SKM-1 (cell line): Measurements from ENCODE around the gene FANCI.
A peak's percentile ranks its signal among the peaks of the same experiment; 100 is the strongest.

Experiments used
- DNase-seq: peaks from one replicate; lab custom pipeline; 2025; ENCODE audit not compliant: unreplicated experiment; lab: John Stamatoyannopoulos, UW

The FANCI gene

GRCh38 chr15:89330881-89331595, 87.3 kb downstream of the FANCI start:
- DNase-seq = no peak

- DNase-seq = no peak
Observed at GRCh38 chr15:89332446-89332845, 88.7 kb downstream of the FANCI start.

GRCh38 chr15:89333011-89333860, 89.5 kb downstream of the FANCI start:
- DNase-seq = no peak

- DNase-seq = no peak
Observed at GRCh38 chr15:89333959-89334509, 90.3 kb downstream of the FANCI start.

- peak; percentile 96 for DNase-seq
Observed at GRCh38 chr15:89334510-89335297, 90.9 kb downstream of the FANCI start, which contains the start of gene POLG. Gene POLG, minus strand, starts transcription at chr15:89334824. Its CDS starts 1,070 bp downstream, at chr15:89333754.

- no peak for DNase-seq
Observed at GRCh38 chr15:89335298-89336041, 91.7 kb downstream of the FANCI start.

- DNase-seq = no peak
Observed at GRCh38 chr15:89338036-89338435, 94.3 kb downstream of the FANCI start.

- no peak for DNase-seq
Observed at GRCh38 chr15:89340573-89340972, 96.8 kb downstream of the FANCI start.

GRCh38 chr15:89341316-89342005, 97.7 kb downstream of the FANCI start:
- no peak for DNase-seq

GRCh38 chr15:89342840-89343239, 99.1 kb downstream of the FANCI start:
- DNase-seq = no peak

GRCh38 chr15:89345248-89345647, 101.5 kb downstream of the FANCI start:
- no peak for DNase-seq

GRCh38 chr15:89346516-89347231, 102.9 kb downstream of the FANCI start:
- DNase-seq = no peak

GRCh38 chr15:89349206-89349558, 105.4 kb downstream of the FANCI start:
- DNase-seq = no peak

- no peak for DNase-seq
Observed at GRCh38 chr15:89352476-89352875, 108.7 kb downstream of the FANCI start.

GRCh38 chr15:89353991-89354390, 110.2 kb downstream of the FANCI start:
- DNase-seq = no peak

GRCh38 chr15:89356634-89357298, 113.0 kb downstream of the FANCI start:
- no peak for DNase-seq

GRCh38 chr15:89358435-89358754, 114.6 kb downstream of the FANCI start:
- no peak for DNase-seq

GRCh38 chr15:89358755-89359439, 115.1 kb downstream of the FANCI start:
- peak; percentile 81 for DNase-seq
